H1 (cell line): ENCODE measurements around the gene TRIM27. TPM values are rescaled to one million over a fixed set of nuclear protein-coding genes. Genes with fewer than 3 reads are reported as not detected.

Experiments
- CTCF ChIA-PET: fragments of 300-600 bp; sonication (Branson Sonifier 250); formaldehyde crosslinking; loops from one replicate; lab custom pipeline; 2021; ENCODE audit not compliant: partially characterized antibody; lab: Charles Lee
- POLR2A ChIA-PET: fragments of 300-600 bp; sonication (Branson Sonifier 250); formaldehyde crosslinking; loops from one replicate; lab custom pipeline; 2021; ENCODE audit warnings: inconsistent platforms; ENCODE audit not compliant: partially characterized antibody; lab: Charles Lee
- DNase-seq, 2 experiments: peaks; one replicate each; pipeline versions ENCODE4 v3.0.0 to v3.0.0-alpha.2; 2010 to 2022; ENCODE audit warnings: low spot score in 2 of 2, low read depth in 1 of 2, mixed read lengths in 1 of 2
- FAIRE-seq: peaks from 2 replicates; lab custom pipeline; 2011; peaks lifted over from hg19 to GRCh38; lab: Jason Lieb, UNC
- H2AFZ ChIP-seq: 2 replicates; pipeline ENCODE4 v1.8.1; 2012; ENCODE audit warnings: low read length, inconsistent platforms
- H2AK5ac ChIP-seq: 2 replicates; pipeline ENCODE4 v1.6.1; 2013; ENCODE audit warnings: low read depth, low read length
- H2BK120ac ChIP-seq: replicated peaks from 2 replicates; pipeline ENCODE3; 2013; ENCODE audit warnings: low read depth, low read length, inconsistent platforms
- H2BK12ac ChIP-seq: 2 replicates; pipeline ENCODE4 v1.6.1; 2013; ENCODE audit warnings: low read depth, low read length
- H2BK15ac ChIP-seq: 2 replicates; pipeline ENCODE4 v1.6.1; 2013; ENCODE audit warnings: low read length
- H2BK20ac ChIP-seq: 2 replicates; pipeline ENCODE4 v1.6.1; 2013; ENCODE audit warnings: low read length
- H2BK5ac ChIP-seq: 2 replicates; pipeline ENCODE4 v1.6.1; 2013; ENCODE audit warnings: low read depth, low read length
- H3K14ac ChIP-seq: 2 replicates; pipeline ENCODE4 v1.6.1; 2013; ENCODE audit warnings: inconsistent platforms; ENCODE audit not compliant: insufficient read length
- H3K18ac ChIP-seq: 2 replicates; pipeline ENCODE4 v1.6.1; 2013; ENCODE audit warnings: low read length; ENCODE audit errors: extremely low read depth
- H3K23ac ChIP-seq: 2 replicates; pipeline ENCODE4 v1.6.1; 2013; ENCODE audit warnings: inconsistent platforms; ENCODE audit not compliant: insufficient read length
- H3K23me2 ChIP-seq: 2 replicates; pipeline ENCODE4 v1.6.1; 2013; ENCODE audit warnings: low read depth, low read length
- H3K27ac ChIP-seq: 2 replicates; pipeline ENCODE4 v1.6.1; 2011; ENCODE audit warnings: low read depth, low read length, inconsistent platforms
- H3K27me3 ChIP-seq, 4 experiments: replicated peaks in 1 of 4; 1 replicate in 1 of 4; 2 replicates in 3 of 4; pipeline versions ENCODE4 v1.6.1 to v1.8.1; 2011 to 2013; ENCODE audit warnings: low read length in 3 of 4, mild to moderate bottlenecking in 3 of 4, inconsistent platforms in 2 of 4, mixed read lengths in 2 of 4, moderate library complexity in 1 of 4; ENCODE audit not compliant: control insufficient read depth in 3 of 4, insufficient read depth in 3 of 4; ENCODE audit errors: extremely low read depth in 1 of 4
- H3K36me3 ChIP-seq, 4 experiments: 2 replicates each; pipeline versions ENCODE4 v1.6.1 to v1.8.1; 2011 to 2013; ENCODE audit warnings: mild to moderate bottlenecking in 4 of 4, low read length in 3 of 4, moderate library complexity in 2 of 4, control low read depth in 1 of 4, inconsistent platforms in 1 of 4; ENCODE audit not compliant: insufficient read depth in 4 of 4, control insufficient read depth in 2 of 4
- H3K4ac ChIP-seq: replicated peaks from 2 replicates; pipeline ENCODE3; 2013; ENCODE audit warnings: low read length, low read depth, mixed read lengths, inconsistent platforms; ENCODE audit not compliant: insufficient read length
- H3K4me1 ChIP-seq, 4 experiments: replicated peaks in 1 of 4; 1 replicate in 1 of 4; 2 replicates in 3 of 4; pipeline versions ENCODE4 v1.6.1 to v1.8.1; 2011 to 2013; ENCODE audit warnings: low read length in 3 of 4, inconsistent platforms in 2 of 4, mixed read lengths in 1 of 4; ENCODE audit not compliant: insufficient read depth in 4 of 4, control insufficient read depth in 3 of 4
- H3K4me2 ChIP-seq, 2 experiments: 2 replicates each; pipeline versions ENCODE4 v1.6.1 to v1.8.1; 2011 to 2013; ENCODE audit warnings: low read depth in 2 of 2, low read length in 2 of 2, control low read depth in 1 of 2, inconsistent platforms in 1 of 2, mild to moderate bottlenecking in 1 of 2; ENCODE audit not compliant: insufficient read depth in 1 of 2
- H3K4me3 ChIP-seq, 4 experiments: fragments of 200-600, 300-600 bp in 1 of 4; sonication (generic), shearing (Covaris generic), sonication (Bioruptor Twin) in 1 of 4; 2 replicates each; pipeline versions ENCODE4 v1.5.1 to v1.8.1; 2011 to 2016; ENCODE audit warnings: low read length in 4 of 4, low read depth in 3 of 4, control low read depth in 2 of 4, inconsistent platforms in 2 of 4, mild to moderate bottlenecking in 2 of 4, mixed read lengths in 1 of 4, moderate library complexity in 1 of 4; ENCODE audit not compliant: insufficient read depth in 2 of 4; ENCODE audit errors: extremely low read depth in 1 of 4
- H3K56ac ChIP-seq: replicated peaks from 2 replicates; pipeline ENCODE3; 2013; ENCODE audit warnings: low read depth, mild to moderate bottlenecking, mixed read lengths, low read length, inconsistent platforms; ENCODE audit not compliant: insufficient read length
- H3K79me1 ChIP-seq: 2 replicates; pipeline ENCODE4 v1.6.1; 2013; ENCODE audit warnings: low read depth, low read length, control low read depth
- H3K79me2 ChIP-seq, 2 experiments: 2 replicates each; pipeline versions ENCODE4 v1.6.1 to v1.8.1; 2012 to 2013; ENCODE audit warnings: low read length in 2 of 2, mild to moderate bottlenecking in 2 of 2, inconsistent platforms in 1 of 2; ENCODE audit not compliant: insufficient read depth in 2 of 2, control insufficient read depth in 1 of 2
- H3K9ac ChIP-seq, 4 experiments: replicated peaks in 1 of 4; 1 replicate in 1 of 4; 2 replicates in 3 of 4; pipeline versions ENCODE4 v1.6.1 to v1.8.1; 2011 to 2013; ENCODE audit warnings: low read depth in 3 of 4, low read length in 3 of 4, control low read depth in 2 of 4, mild to moderate bottlenecking in 2 of 4, moderate library complexity in 2 of 4, inconsistent platforms in 1 of 4; ENCODE audit errors: extremely low read depth in 1 of 4
- H3K9me3 ChIP-seq, 2 experiments: 2 replicates each; pipeline versions ENCODE4 v1.6.1 to v1.8.1; 2012 to 2013; ENCODE audit warnings: mild to moderate bottlenecking in 2 of 2, moderate library complexity in 2 of 2, control low read depth in 1 of 2, inconsistent platforms in 1 of 2, low read depth in 1 of 2, low read length in 1 of 2, mixed read lengths in 1 of 2; ENCODE audit not compliant: insufficient read depth in 2 of 2
- H4K20me1 ChIP-seq, 2 experiments: replicated peaks in 1 of 2; 2 replicates each; pipeline versions ENCODE3 to v1.8.1; 2011 to 2013; ENCODE audit warnings: inconsistent platforms in 2 of 2, low read length in 2 of 2, mild to moderate bottlenecking in 1 of 2; ENCODE audit not compliant: insufficient read depth in 2 of 2, control insufficient read depth in 1 of 2
- H4K5ac ChIP-seq: 2 replicates; pipeline ENCODE4 v1.6.1; 2013; ENCODE audit warnings: low read length, low read depth, mixed read lengths, inconsistent platforms; ENCODE audit not compliant: insufficient read length
- H4K8ac ChIP-seq: 2 replicates; pipeline ENCODE4 v1.8.0; 2013; ENCODE audit warnings: mild to moderate bottlenecking, moderate library complexity, low read length, inconsistent platforms; ENCODE audit not compliant: insufficient read depth; ENCODE audit errors: extremely low read depth
- H4K91ac ChIP-seq: replicated peaks from 2 replicates; pipeline ENCODE3; 2013; ENCODE audit warnings: low read length, mixed read lengths, inconsistent platforms; ENCODE audit not compliant: insufficient read length
- HDAC2 ChIP-seq, 2 experiments: fragments of 300-600 bp in 1 of 2; sonication (generic) in 1 of 2; IDR thresholded peaks; 2 replicates each; pipeline ENCODE4 v1.6.1; 2011 to 2012; ENCODE audit warnings: low read depth in 2 of 2, low read length in 2 of 2, mild to moderate bottlenecking in 2 of 2, moderate library complexity in 2 of 2, borderline replicate concordance in 1 of 2, inconsistent platforms in 1 of 2
- RXRA ChIP-seq: IDR thresholded peaks from 2 replicates; pipeline ENCODE4 v1.6.1; 2011; ENCODE audit warnings: low read depth, mild to moderate bottlenecking, low read length, moderate library complexity; ENCODE audit not compliant: insufficient read depth
- TCF12 ChIP-seq: IDR thresholded peaks from 2 replicates; pipeline ENCODE4 v1.6.1; 2011; ENCODE audit warnings: low read depth, mild to moderate bottlenecking, low read length
- WGBS, 2 experiments: shearing (Covaris generic) in 1 of 2; methylation state at CpG; one replicate each; pipeline versions ENCODE4 v1.1.6 to v1.1.7; 2013 to 2015; ENCODE audit warnings: low lambda C conversion rate in 2 of 2, mixed read lengths in 2 of 2, inconsistent platforms in 1 of 2, low coverage in 1 of 2, missing lambda C conversion rate in 1 of 2; ENCODE audit not compliant: insufficient replicate concordance in 2 of 2, insufficient coverage in 1 of 2, insufficient read length in 1 of 2; ENCODE audit errors: extremely low coverage in 1 of 2, missing lambda C conversion rate in 1 of 2; 5-methylcytosine and 5-hydroxymethylcytosine counted together
- polyA plus RNA-seq, 7 experiments: library from polyadenylated mRNA; depleted of rRNA in 3 of 7; stranded (reverse) in 5 of 7; unstranded in 2 of 7; fragments of >200 nt in 5 of 7; fragments of 200-250 nt in 2 of 7; gene quantifications; 1 replicate in 5 of 7; 2 replicates in 1 of 7; 4 replicates in 1 of 7; pipeline versions ENCODE4 v1.2.1 to v1.2.3, GENCODE V29; 2011 to 2013; ENCODE audit warnings: missing spikeins in 2 of 7, mixed read lengths in 2 of 7
- total RNA-seq: library from RNA; stranded (reverse); fragmentation: NEBNext Ultra II Directional; extraction: Animal tissue kit (Norgen Biotek cat#: 25700); gene quantifications from 2 replicates; pipeline ENCODE4 v1.2.1, GENCODE V29; 2021

TRIM27 gene
- total and polyA plus RNA-seq, 2 of the 8 experiments (the other 6 are each of a cell fraction or from before 2014, with no cell fraction given) = 76.4 to 85.9 TPM

GRCh38 chr6:28875191-28875747, 48.5 kb downstream of the TRIM27 start:
- no peaks in the 10 kb centered on the region for H3K27me3 ChIP-seq
- no peak overlapping the region for H3K14ac ChIP-seq
- H3K9me3 ChIP-seq = peaks cover 0 to 4% of the 10 kb centered on the region in 2 experiments; a peak in 2 of 4 replicates
- CTCF ChIA-PET = interaction anchor here (0.6 to 2.3 kb wide), 11 partner anchors 10 to 115 kb away, joined by 3 to 10 read pairs (median 4); no protein-coding TSS in a partner anchor
- H2BK15ac ChIP-seq = no peak overlapping the region
- no peaks in the 10 kb centered on the region for H3K79me1 ChIP-seq
- no peak overlapping the region for H4K8ac ChIP-seq
- H3K56ac ChIP-seq = no peak overlapping the region
- no peak overlapping the region; the same call in 1 of the 2 replicates for H2BK12ac ChIP-seq
- H3K4me2 ChIP-seq = peak overlapping the region; percentile 45 to 52
- H3K18ac ChIP-seq = 0 out of 2 replicates have a peak overlapping the region, but pooled peaks have one; percentile 62
- peak overlapping the region; percentile 63; the same call in 1 of the 2 replicates for H2AFZ ChIP-seq
- no peak overlapping the region for H2BK20ac ChIP-seq
- POLR2A ChIA-PET = interaction anchor here (1.0 to 4.8 kb wide), 10 partner anchors 10 to 1743 kb away, joined by 3 to 52 read pairs (median 5); partner anchors contain the start of gene TRIM27
- H2AK5ac ChIP-seq = no peak overlapping the region
- peaks cover 1 to 5% (median 4%) of the 10 kb centered on the region in 4 experiments; a peak in 4 of 7 replicates for H3K4me1 ChIP-seq
- H2BK120ac ChIP-seq = no peak overlapping the region
- H3K9ac ChIP-seq = 0 out of 7 replicates have a peak overlapping the region, but pooled peaks of 1 of the 4 experiments have one; percentile 22
- FAIRE-seq (peak; percentile 69), DNase-seq (no peak)
- peak overlapping the region in 1 of 4 experiments; percentile 15; a peak in 1 of 8 replicates for H3K4me3 ChIP-seq
- H3K23me2 ChIP-seq = no peaks in the 10 kb centered on the region
- H3K27ac ChIP-seq = no peak overlapping the region
- 31% methylated on average over 6 of the region's 6 CpGs; no CpG with 5 or more reads in 1 of the 2 experiments for WGBS, 2 experiments
- no peak overlapping the region for H3K4ac ChIP-seq
- no peak overlapping the region for H4K91ac ChIP-seq
- H4K20me1 ChIP-seq = no peaks in the 10 kb centered on the region
- H2BK5ac ChIP-seq = peak overlapping the region; percentile 20; the same call in 1 of the 2 replicates
- H3K79me2 ChIP-seq = no peaks in the 10 kb centered on the region
- H4K5ac ChIP-seq = no peak overlapping the region
- H3K36me3 ChIP-seq = no peaks in the 10 kb centered on the region
- no peak overlapping the region for H3K23ac ChIP-seq
- no peak for TF ChIP-seq HDAC2 (IDR thresholded peaks at IDR 0.05; ENCODE audit: borderline replicate concordance in 1 of 2, low read depth in 2 of 2, low read length in 2 of 2)
- TF ChIP-seq RXRA = no peak
- no peak for TF ChIP-seq TCF12
